Activated CD4-positive, alpha-beta T cell treated with anti-CD3 and anti-CD28 coated beads, Interleukin-2, amount 50 U/mL, for 16 hours (primary cell): ENCODE results near the gene SUGCT.
"Not testable (repeated sequence)": the region's sequence is repeated elsewhere in the genome, so short reads cannot be mapped to it uniquely, and the experiment has no call there.

Experiments
- DNase-seq: peaks from one replicate; pipeline ENCODE4 v3.0.0-alpha.2; 2020

SUGCT gene

GRCh38 chr7:40587419-40587818 is 452.6 kb downstream of the SUGCT start:
- DNase-seq: no peak

- DNase-seq: no peak
Observed at GRCh38 chr7:40595129-40595528, 460.3 kb downstream of the SUGCT start.

- no peak for DNase-seq
Observed at GRCh38 chr7:40595832-40596231, 461.0 kb downstream of the SUGCT start.

- DNase-seq: no peak
Observed at GRCh38 chr7:40597517-40597916, 462.7 kb downstream of the SUGCT start.

DNA sequence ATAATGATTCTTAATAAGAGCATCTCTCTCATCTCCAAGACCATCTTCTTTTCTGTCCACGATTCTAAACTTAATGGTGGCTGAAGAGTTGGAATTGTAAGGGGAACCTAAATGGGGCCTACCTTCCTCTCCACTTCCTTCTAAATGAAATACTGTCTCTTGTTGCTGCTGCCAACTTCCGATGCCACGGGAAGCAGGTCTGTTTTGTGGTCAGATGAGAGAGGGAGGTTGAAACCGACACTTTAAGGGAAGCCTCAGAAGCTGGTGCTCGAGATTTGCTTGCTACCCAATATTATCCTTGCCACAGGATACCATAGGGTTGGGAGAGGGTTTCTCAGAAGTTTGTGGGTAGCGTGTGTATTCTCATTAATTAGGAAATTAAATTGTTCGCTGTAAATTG is 464.1 kb downstream of the SUGCT start:
- no peak for DNase-seq

DNA sequence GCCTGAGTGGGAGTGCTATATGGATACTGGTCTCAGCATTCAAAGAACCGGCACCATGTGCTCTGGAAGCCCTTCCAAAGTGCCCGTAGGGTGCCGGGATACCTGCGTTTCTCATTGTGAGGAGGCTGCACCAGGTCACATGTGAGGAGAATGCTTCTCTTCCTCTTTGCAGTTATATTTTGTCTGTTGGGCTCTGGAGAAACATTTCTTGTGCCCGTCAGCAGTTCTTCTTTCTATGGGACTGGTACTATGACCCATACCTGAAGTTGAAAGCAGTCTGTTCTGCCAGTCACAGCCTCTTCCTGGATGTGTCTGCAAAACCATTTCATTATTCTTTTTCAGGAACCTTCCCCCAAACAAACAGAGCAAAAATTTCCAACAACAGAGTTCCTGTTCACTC is 465.0 kb downstream of the SUGCT start:
- DNase-seq: no peak

DNA sequence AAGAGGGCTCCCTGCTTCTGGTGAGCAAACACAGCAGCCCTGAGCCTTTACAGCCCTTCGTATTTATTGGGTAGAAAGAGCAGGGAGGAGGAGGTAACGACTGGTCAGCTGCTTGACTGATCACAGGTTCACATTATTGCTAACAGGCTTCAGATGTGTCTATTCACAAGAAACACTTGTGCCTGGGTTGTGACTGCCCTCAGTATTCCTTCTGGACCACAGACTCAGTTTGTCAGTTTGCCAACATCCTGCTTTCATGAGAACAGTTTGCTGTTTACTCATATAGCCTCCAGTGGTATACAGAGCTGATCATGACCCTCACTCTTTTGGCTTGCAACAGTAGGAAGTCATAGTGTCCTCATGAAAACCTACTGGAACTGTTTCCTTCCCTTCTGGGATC is 467.5 kb downstream of the SUGCT start:
- DNase-seq: not testable (repeated sequence)

DNA sequence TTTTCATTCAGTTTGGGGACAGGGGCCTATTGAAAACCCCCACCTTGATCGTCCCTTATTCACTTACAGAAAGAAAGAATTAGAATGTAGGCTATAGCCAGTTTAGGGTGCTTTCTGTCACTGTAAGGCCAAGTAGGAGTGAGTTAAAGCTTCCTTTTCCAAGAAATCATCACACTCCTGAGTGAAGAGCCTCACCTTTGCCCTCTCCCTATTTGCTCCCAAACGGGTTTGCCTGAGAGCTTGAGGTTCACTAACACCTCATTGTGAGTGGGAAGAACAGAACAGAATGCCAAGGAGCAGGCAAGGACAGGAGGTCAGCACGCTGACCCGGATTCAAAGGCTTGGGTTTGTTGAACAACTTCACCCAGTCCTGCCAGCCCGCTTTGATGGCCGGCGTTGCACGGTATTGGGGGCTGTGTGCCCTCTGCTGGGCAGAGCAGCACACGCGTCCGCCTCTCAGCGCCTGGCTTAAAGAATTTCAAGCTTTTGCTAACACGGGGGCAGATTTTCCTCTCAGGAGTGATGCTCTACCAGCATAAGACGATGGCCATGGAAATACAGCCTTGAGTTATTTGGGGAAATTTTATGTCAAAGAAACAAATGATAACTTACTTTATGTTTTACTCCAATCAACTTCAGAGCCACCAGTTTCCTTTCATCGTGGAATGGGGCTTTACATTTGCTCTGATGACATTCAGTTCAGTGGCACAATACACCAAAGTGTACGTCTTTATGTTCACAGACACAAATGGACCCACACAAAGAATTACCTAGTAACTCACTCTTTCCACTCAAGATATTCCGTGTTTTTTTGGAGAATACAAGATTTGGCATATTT is 470.0 kb downstream of the SUGCT start:
- peak; percentile 9 for DNase-seq

GRCh38 chr7:40608321-40609075 is 473.7 kb downstream of the SUGCT start:
- DNase-seq: no peak

- no peak for DNase-seq
Observed at GRCh38 chr7:40610461-40610860, 475.7 kb downstream of the SUGCT start.

- DNase-seq: no peak
Observed at GRCh38 chr7:40611095-40611871, 476.5 kb downstream of the SUGCT start.

DNA sequence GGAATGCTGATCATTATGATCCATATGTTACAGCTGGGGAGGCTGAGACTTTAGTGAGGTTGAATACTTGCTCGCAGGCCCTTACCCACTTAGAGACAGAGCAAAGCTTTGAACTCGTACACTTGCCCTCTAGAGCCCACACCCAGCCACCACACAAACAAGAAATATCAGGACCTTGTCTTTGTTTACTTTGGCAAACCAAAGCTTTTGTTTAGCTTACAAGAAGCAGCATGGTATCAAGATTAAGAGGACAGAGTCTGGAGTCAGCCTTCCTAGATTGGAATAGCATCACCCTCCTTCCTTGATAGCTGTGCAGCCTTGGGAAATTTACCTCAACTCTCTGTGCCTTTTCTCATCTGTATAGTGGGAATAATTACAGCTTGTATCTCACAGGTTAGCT is 477.5 kb downstream of the SUGCT start:
- DNase-seq: no peak

DNA sequence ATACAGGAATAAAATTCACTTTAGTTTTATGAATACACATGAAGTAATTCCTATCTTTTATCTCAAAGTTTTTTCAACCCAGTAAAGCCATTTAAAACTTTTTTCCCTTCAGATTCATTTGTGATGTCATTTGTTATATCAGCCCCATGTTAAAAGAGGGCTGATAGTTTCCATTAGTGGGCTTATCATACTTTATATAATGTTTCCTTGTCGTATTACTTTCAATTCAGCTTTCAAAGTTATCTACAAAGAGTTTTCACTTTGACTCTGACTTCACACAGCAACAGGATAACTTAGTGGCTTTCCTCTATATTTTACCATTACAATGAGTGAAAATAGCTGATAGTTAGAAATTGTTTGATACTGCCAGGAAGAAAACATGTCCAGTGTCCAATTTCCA is 484.8 kb downstream of the SUGCT start:
- no peak for DNase-seq

- DNase-seq: no peak
Observed at GRCh38 chr7:40621592-40621998, 486.8 kb downstream of the SUGCT start.

DNA sequence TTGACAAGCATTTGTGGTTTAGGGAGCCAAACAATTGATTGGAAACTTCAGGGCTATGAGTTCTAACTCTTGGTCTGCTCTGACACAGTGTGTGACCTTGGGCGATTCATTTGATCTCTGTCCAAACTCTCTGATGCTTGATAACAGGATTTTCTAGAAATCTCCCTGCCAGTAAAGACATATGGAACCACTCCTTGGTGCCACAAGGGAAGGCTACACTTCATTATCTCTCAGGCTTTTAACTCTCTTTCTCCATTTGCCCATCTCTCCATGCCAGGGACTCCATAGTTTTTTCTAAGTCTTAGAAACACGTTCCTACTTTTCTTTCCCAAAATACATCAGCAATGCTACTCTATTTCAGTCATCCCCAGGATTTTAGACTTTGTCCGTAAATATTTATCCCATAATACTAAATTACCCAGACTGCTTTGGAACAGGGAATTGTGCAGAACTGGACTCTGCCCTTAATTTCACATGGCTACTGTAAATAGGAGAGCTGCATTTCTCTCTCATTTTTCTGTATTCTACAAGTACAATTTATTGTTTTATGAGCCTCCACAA is 488.2 kb downstream of the SUGCT start:
- no peak for DNase-seq

- no peak for DNase-seq
Observed at GRCh38 chr7:40623863-40624262, 489.1 kb downstream of the SUGCT start.

DNA sequence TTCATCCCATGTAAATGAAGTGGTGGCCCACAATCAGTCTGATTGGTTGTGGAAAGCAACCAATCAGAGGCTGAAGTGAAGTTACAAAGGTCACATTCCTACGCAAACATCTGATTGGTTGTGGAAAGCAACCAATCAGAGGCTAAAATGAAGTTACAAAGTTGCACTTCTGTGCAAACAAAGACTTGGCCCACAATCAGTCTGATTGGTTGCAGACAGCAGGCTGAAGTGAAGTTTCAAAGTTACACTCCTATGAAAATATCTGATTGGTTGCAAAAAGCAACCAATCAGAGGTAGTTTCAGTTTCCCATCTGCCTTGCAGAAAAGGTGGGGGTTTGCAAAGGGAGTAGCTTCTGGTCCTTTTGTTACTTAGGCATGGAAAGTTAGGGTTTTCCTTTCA is 492.6 kb downstream of the SUGCT start:
- DNase-seq: not testable (repeated sequence)

- no peak for DNase-seq
Observed at GRCh38 chr7:40629891-40630290, 495.1 kb downstream of the SUGCT start.

- no peak for DNase-seq
Observed at GRCh38 chr7:40634118-40634517, 499.3 kb downstream of the SUGCT start.

DNA sequence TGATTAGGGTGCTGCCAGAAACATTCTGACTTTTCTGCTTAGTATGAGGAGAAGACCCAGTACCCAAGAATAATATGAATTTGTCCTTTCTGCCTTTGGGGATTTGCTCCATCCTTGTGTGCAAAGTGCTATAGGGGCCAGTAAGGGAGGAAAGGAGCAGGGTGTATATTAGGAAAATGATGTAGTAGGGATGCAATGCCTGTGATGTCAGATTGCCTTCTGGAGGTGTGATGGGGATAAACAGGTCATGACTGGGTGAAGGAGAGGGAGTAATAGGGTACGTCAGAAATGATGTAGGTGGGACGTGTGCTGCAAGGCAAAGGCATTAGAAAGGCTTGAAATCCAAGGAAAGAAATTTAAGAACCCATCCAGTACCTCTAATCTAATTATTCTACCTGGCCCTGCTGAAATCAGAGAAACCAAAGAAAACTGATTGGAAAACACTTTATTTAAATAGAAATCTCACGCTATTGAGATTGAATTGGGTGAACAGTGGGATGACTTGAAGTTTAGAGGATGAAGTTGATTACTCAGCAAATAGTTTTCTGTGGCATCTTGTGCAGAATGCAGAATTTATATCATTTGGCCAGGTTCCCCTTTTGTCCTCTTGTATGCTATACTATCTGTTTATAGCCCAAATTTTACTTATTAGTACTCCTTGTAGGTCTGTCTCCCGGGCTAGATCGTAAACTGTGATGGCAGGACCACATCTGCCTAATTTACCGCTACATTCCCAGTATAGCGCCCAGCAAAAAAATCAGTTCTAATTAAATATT is 503.9 kb downstream of the SUGCT start:
- DNase-seq: no peak

- no peak for DNase-seq
Observed at GRCh38 chr7:40640566-40640965, 505.8 kb downstream of the SUGCT start.

- no peak for DNase-seq
Observed at GRCh38 chr7:40641701-40642100, 506.9 kb downstream of the SUGCT start.
